ENCODE data around the gene KLK10.
A peak's percentile ranks its signal among the peaks of the same experiment; 100 is the strongest.
"Not testable (repeated sequence)": the region's sequence is repeated elsewhere in the genome, so short reads cannot be mapped to it uniquely, and the experiment has no call there.

Gene KLK10

DNA sequence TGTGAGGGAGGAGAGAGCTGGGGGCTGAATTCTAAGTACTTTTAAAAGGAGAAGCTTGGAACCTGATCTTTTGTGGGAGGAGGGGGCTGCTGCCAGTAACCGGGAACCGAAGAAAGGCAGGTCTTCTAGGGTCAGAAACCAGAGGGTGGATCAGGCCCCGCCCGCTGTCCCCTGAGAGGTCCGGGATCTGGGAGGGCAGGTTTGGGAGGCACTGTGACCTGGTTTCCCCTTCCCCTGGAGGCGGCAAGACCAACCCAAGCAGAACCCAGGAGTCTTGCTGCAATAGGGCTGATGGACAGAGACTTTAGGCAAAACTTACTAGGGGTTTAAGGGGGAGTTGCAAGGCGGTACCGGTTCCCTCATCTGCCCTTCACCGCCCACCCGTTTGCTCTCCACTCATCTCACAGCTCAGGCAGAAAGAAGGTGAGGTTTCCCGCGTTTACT is 17.4 kb downstream of the KLK10 start:
- peak; percentile 92 for DNase-seq (ENCODE audit: low read depth, low spot score)

DNA sequence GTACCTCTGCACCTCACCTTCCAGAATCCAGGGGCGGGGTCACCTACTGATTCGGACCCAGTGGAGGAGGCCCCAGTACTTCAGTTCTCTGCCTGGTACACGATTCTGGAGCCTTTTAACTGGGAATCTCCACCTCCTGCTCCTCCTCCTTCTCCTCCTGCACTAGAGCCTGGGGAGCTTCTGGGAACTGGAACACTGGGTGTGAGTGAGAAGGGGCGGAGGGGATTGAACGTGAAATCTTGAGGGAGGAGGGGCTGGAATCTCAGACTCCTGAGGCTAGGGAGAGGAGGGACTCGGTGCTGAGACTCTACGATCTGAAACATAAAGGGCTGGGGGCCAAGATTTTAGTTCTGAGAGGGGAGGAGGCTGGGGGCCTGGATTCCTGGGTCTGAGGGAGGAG is 18.0 kb downstream of the KLK10 start, which contains the start of gene KLK8:
Gene KLK8, minus strand, starts transcription at position 90 of the 400 bp plus-strand sequence. CDS start 437 bp downstream, outside the sequence.
- DNase-seq (ENCODE audit: low read depth, low spot score), result peak; percentile 89

DNA sequence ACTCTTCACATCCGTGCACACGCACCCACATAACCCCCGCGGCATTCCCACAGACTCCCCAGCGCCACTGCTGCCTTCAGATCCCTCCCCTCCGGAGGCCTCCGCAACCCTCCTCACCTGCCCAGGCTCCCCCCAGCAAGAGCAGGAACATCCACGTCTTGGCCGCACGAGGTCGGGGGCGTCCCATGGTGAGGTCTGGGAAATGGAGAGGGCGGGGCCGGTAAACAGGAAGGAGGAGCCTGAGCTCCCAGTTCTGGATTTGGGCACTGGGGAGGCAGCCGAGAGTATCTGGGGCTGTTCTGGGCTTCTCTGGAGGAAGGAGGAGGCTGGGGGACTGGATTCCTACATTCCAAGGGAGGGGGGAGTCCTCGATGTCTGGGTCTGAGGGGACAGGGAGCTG is 18.5 kb downstream of the KLK10 start:
- DNase-seq (ENCODE audit: low read depth, low spot score), result peak; percentile 89

DNA sequence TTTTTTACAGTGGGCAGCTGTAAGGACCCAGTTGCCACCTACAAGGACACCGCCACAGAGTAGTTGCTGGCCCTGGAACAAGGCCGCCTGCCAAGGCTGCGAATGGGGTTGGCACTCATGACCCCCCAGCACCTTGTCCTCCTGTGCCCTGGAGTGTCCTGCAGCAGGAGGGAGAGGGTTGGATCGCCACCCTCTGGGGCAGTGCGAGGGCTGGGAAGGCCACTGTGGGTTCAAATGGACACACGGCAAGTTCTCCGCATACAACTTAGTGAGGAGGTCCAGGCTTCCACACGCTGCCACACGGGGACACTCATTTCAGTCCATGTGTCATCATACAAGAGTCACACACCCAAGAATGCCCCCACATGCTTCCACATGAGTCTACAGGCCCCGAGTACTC is 19.1 kb downstream of the KLK10 start:
- no peak for DNase-seq (ENCODE audit: low read depth, low spot score)

DNA sequence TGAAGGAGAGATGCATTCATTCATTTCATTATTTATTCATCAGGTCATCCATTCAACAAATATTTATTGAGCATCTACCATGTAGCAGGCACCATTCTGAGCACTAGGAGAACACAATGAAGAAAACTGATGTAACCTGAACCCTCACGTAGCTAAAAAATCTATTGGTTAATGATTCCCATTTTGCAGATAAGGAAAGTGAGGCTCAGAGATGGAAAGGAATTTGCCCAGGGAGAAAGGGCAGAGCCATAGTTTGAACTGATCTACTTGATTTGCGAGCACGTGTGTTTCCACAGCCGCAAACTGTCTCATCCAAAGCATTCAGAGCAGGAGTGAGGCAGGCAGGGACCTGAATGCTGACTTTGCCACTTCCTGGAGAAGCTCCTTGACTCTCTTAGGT is 20.8 kb downstream of the KLK10 start:
- DNase-seq (ENCODE audit: low read depth, low spot score), result no peak

DNA sequence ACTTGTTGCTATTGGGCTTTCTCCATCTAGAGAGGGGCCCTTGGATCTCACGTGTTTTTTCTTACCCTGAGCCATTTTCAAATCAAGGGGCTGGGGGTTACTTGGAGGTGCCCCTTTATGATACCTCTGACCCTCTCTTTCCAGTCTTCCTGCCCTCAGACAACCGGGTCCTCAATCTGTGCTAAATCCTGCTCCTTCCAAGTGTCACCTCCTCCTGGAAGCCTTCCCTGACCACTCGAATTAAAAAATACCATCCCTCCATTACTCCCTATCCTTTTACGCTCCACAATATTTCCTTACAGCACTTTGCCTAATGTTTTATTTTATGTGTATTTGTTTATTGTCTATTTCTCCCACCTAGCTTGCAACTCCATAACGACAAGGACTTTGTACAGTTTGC is 21.4 kb downstream of the KLK10 start:
- no peak for DNase-seq (ENCODE audit: low read depth, low spot score)

DNA sequence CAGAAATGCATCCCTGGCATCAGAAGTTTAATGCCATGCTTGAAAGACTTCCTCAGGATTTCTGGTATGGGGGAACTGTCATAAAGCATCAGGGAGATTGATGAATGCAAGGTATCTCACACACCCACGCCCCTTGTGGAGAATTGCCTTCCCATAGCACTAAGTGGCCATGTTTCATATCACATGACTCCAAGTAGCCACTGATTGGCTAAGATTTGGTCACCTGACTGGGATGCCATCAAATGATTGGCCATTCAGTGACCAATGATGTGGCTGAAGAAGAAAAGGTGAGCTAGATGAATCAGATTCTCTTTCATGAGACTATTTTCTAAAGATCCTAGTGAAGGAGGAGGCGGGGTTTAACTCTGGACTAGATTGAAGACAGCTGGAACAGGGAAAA is 25.4 kb downstream of the KLK10 start:
- DNase-seq (ENCODE audit: low read depth, low spot score), result no peak

DNA sequence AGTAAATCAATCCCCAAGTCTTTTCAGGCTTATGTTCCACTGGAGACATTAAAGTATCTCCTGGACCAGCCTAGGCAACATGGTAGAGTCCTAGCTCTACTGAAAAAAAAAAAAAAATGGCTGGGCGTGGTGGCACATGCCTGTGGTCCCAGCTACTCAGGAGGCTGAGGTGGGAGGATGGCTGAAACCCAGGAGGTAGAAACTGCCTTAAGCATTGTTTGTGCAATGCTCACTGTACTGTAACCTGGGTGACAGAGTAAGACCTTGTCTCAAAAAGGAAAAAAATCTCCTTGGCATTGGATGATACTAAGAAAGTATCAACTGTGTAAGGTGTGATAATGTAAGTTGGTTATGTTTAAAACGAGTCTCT is 26.9 kb downstream of the KLK10 start:
- DNase-seq (ENCODE audit: low read depth, low spot score), result no peak

DNA sequence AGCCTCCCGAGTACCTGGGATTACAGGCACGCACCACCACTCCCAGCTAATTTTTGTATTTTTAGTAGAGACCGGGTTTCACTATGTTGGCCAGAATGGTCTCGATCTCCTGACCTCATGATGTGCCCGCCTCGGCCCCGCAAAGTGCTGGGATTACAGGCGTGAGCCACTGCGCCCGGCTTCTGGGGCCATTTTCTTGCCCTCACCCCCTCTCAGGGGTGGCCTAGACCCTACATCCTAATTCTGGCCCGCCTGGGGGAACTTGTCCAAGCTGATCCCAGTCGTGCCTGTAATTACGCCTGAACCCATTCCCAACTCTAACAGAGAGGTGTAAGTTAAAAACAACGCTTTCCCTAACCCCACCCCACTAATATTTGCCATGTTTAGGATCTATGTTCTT is 35.1 kb downstream of the KLK10 start:
- not testable (repeated sequence) for DNase-seq (ENCODE audit: low read depth, low spot score)

DNA sequence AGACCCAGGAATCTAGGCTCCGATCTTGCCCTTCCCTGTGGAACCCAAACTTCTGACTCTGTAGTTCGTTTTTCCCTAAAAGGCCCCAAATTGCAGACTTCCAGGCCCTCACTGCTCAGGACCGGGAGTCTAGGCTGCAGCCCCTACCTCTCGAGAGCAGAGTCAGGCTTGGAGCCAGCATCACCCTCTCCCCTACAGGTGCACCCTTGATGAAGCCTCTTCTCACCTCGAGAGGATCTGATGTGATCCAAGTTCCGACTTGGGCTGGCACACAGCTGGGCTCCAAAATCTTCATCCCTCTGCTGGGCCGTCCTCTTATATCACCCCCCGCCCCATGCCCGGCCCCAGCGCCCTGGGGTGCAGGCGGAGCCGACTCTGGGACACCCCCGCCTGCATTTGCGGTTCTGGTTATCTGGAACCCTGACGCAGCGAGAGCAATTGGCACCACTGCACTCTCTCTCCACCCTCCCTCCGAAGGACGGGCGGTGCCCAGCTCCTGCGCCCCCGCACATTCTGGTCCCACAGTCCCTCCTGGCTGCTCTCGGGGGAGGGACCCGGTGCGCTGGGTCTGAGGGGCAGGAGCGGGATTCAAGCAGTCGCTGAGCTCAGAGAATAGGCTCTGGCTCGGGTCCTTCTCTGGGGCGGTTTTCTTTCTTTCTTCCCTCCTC is 35.8 kb downstream of the KLK10 start, which contains the start of gene KLK7:
Gene KLK7, minus strand, starts transcription at position 293 of the 668 bp plus-strand sequence. CDS start 1,518 bp downstream, outside the sequence.
- no peak for DNase-seq (ENCODE audit: low read depth, low spot score)

DNA sequence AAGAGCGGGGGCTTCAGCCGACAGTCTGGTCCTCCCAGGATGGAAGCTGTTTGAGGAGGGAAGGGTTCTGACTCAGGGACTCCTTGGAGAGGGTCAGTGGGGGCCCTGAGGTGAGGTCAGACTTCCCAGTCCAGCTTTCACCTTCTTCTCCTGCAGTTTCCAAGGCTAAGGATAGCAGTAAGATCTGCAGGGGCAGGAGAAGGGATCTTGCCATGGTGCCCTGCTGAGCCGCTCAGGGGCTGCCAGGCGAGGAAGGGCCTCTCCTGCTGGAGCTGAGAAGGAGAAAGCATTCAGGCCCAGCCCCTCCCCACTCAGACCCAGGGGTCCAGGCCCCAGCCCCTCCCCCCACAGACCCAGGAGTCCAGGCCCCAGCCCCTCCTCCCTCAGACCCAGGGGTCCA is 37.3 kb downstream of the KLK10 start:
- DNase-seq (ENCODE audit: low read depth, low spot score), result no peak

DNA sequence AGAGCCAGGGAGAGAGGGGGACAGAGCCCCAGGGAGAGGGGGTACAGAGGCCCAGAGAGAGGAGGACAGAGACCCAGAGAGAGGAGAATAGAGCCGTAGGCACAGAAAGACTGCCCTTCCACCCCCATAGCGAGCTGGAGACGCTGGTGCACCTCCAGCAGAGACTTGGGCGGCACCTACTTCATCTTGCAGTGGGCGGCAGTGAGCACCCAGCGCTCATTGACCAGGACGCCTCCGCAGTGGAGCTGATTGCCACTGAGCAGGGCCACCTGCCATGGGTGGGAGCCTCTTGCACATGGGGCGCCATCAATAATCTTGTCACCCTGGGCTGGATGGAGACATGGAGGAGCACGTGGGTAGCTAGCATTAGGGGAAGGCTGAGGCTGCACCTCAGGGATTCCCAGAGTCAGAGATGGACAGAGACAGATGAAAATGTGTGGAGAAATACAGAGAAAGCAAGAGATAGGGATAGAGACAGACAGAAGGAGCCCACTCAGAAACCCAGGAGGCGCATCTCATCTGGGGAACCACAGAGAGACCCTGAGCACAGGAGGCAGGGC is 37.8 kb downstream of the KLK10 start:
- DNase-seq (ENCODE audit: low read depth, low spot score), result no peak

DNA sequence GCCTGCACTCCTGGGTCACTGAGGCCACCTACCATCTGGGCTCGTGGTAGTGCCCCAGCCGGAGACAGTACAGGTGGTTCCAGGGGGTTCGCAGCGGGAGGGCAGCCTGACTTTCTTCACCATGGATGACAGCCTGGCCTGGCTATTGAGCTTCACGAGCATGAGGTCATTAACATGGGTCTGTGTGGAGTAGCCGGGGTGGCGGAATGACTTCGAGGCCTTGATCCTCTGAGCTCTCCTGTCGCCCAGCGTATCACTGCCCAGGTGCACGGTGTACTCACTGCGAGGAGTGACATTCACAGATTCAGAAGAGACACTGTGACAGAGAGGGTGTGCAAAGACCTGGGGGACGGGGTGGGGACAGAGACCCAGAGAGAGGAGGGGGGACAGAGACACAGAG is 39.3 kb downstream of the KLK10 start:
- DNase-seq (ENCODE audit: low read depth, low spot score), result no peak

DNA sequence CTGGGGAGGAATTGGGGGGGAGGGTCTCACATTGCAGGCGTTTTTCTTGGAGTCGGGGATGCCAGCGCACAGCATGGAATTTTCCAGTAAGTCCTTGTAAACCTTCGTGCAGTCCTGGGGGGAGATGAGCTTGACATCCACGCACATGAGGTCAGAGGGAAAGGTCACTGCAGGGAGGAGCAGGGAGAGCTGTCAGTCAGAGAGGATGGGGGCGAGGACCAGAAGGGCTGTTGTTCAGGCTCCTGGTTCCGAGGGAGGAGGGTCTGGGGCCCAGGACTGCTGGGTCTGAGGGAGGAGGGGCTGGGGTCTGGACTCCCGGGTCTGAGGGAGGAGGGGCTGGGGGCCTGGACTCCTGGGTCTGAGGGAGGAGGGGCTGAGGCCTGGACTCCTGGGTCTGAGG is 39.8 kb downstream of the KLK10 start:
- DNase-seq (ENCODE audit: low read depth, low spot score), result no peak

DNA sequence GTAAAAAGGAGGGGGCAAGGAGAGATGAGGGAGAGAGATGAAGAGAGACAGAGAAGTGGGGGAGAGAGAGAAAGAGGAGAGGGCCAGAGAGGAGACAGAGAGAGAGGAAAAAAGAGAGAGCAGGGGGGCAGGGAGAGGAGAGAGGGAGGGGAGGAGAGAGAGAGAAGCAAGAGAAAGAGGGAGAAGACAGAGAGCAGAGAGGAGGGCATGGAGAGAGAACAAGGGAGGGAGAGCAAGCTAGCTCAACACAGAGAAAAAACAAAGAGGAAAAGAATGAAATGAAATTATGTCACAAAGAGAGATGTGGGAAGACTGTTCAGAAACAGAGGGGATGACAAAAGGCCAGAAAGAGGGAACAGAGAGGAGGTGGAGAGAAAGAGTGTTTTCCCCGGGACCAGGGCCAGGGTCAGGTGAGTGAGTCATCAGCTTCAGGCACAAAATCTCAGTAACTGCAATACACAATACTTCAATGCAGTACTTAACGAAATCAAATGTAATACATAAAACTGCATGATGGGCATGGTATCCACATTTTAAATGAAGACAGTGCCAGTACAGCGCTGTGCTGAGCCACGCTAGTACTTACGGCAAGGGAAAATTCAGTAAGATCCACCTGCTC is 40.6 kb downstream of the KLK10 start:
- DNase-seq (ENCODE audit: low read depth, low spot score), result no peak

DNA sequence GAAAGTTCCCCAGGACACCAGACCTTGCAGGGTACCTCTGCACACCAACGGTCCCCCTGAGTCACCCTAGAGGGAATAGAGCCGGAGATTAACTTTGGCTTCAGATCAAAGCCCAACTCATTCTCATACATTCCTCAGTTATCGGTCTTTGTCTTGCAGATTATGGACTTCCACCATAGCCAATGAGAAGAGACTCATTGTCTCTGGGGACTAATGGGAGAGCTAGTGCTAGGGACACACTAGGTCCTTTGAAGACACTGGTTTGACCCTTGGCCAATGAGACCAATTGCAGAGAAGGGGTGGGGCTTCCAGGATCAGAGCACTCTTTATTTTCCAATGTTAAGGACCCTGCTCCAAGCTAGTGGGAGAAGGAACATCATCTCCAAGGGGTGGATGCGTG is 41.9 kb downstream of the KLK10 start:
- peak; percentile 36 for DNase-seq (ENCODE audit: low read depth, low spot score)

DNA sequence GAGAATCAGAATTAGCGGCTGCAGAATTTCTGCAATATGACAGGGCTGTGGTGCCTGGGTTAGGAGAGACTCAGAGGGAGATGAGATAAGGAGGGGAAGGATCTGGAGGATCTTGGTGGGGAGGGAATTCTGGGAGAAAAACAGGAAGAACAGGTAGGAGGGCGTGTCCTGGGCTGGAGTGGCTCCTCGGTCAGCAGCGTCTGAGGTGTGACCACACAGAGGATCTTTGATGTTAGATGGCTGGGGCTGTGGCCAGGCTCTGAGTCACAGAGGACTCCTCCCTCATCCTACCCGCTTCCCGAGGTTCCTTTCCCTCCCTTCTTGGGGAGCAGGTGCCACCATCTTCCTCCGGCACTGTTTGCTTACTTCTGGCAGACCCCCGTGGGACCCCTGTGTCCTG is 43.7 kb downstream of the KLK10 start:
- DNase-seq (ENCODE audit: low read depth, low spot score), result peak; percentile 91

DNA sequence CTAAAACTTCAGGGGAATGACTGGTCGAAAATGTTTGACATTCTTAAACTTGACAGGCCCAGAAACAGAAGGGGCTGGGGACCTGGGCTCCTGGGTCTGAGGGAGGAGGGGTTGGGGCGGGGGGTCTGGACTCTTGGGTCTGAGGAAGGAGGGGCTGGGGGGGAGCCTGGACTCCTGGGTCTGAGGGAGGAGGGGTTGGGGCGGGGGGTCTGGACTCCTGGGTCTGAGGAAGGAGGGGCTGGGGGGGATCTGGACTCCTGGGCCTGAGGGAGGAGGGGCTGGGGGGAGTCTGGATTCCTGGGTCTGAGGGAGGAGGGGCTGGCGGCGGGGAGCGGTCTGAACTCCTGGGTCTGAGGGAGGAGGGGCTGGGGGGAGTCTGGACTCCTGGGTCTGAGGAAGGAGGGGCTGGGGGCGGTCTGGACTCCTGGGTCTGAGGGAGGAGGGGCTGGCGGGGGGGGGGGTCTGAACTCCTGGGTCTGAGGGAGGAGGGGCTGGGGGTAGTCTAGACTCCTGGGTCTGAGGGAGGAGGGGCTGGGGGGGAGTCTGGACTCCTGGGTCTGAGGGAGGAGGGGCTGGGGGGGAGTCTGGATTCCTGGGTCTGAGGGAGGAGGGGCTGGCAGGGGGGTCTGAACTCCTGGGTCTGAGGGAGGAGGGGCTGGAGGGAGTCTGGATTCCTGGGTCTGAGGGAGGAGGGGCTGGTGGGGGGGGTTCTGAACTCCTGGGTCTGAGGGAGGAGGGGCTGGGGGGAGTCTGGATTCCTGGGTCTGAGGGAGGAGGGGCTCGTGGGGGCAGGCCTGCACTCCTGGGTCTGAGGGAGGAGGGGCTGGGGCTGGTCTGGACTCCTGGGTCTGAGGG is 44.6 kb downstream of the KLK10 start:
- no peak for DNase-seq (ENCODE audit: low read depth, low spot score)

DNA sequence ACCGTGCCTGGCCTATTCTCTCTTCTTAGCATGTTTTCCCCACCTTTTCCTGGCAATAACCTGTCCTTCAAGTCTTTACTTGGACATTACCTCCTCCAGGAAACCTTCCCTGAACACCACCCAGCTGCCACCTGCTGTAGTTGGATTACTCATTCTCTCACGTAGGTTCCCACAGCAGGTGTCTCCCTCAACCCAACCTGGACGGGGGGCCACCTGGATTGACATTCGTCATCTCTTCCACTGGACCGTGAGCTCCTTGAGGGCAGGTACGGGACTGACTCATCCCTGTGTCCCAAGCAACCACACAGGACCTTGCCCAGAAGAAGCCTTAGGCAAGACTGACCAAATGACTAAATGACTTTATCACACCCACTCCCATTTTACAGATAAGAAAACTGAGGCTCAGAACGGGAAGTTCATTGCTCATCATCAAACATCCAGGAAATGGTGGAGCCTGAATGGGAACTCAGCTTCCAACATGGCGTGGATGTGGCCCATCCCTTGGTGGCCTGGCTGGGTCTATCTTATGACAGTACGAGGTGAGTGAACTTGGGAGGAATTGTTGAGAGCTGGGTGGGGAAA is 46.6 kb downstream of the KLK10 start:
- no peak for DNase-seq (ENCODE audit: low read depth, low spot score)

DNA sequence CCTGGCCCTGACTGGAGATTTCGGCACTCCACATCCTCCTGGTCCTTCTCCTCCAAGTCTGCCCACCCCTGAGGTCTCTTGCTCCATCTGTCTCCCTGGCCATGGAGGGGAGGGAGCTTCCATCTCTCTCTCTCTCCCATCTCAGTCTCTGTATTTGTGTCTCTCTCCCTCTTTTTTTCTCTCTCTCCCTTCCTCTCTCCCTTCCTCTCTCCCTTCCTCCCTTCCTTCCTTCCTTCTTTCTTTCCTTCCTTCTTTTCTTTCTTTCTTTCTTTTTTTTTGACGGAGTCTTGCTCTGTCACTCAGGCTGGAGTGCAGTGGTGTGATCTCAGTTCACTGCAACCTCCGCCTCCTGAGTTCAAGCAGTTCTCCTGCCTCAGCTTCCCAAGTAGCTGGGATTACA is 49.7 kb downstream of the KLK10 start:
- not testable (repeated sequence) for DNase-seq (ENCODE audit: low read depth, low spot score)

DNA sequence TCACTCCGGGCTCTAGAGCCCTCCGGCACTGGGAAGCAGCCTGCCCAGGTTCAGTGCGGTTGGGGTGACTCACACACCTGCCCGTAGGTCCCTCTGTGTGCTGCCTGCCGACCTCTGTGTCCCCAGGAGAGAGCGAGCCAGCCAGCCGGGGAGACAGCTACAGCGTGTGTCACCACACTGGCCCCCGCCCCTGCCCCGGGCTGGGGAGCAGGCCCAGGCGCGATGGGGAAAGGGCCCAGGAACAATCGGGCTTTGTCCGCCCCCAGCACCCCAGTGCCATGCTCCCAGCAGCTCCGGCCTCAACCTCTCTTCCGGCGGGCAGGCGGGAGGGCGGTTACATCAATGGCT is 50.1 kb downstream of the KLK10 start, which contains the start of gene KLK6:
Gene KLK6, minus strand, starts transcription at position 179 of the 348 bp plus-strand sequence. CDS start 1,487 bp downstream, outside the sequence.
- DNase-seq (ENCODE audit: low read depth, low spot score), result peak; percentile 22
